HepG2 (cell line): Measurements from ENCODE around the gene DDC. TPM values are rescaled to one million over a fixed set of nuclear protein-coding genes. Genes with fewer than 3 reads are reported as not detected.

ENCODE experiments used
- ATAC-seq: fragments of 200-7000 bp; cut with Tn5 transposase; 3 replicates; pipeline ENCODE4 v1.9.1; 2020; ENCODE audit warnings: mild to moderate bottlenecking, moderate library complexity
- Bru-seq: library from RNA; stranded (reverse); fragments of 400-500 nt; gene quantifications from one replicate; lab custom pipeline; 2021; lab: Mats Ljungman, UMichigan
- BruChase-seq, 2 experiments: library from RNA; stranded (reverse); fragments of 400-500 nt; gene quantifications; one replicate each; lab custom pipeline; 2021; lab: Mats Ljungman, UMichigan
- BruUV-seq: library from RNA; stranded (reverse); fragments of 400-500 nt; replicated peaks from 2 replicates; lab custom pipeline; 2021; lab: Mats Ljungman, UMichigan
- CTCF ChIA-PET: fragments of 300-600 bp; formaldehyde crosslinking; extraction: SDS; loops from one replicate; lab custom pipeline; 2021; ENCODE audit warnings: low total read pairs, inconsistent platforms, low intra/inter-chr PET ratio; lab: Yijun Ruan, JAX
- POLR2A ChIA-PET: fragments of 350-600 bp; sonication (Branson Sonifier 250); formaldehyde crosslinking; loops from one replicate; lab custom pipeline; 2020; ENCODE audit warnings: antibody characterized with exemption, inconsistent platforms; lab: Yijun Ruan, JAX
- DNase-seq: peaks from one replicate; pipeline ENCODE4 v3.0.0-alpha.2; 2015; ENCODE audit warnings: low spot score
- FAIRE-seq: peaks from 3 replicates; lab custom pipeline; 2011; peaks lifted over from hg19 to GRCh38; lab: Jason Lieb, UNC
- H2AFZ ChIP-seq: one replicate; pipeline ENCODE4 v1.6.1; 2011; ENCODE audit warnings: low read length, inconsistent platforms
- H3K27ac ChIP-seq: fragments of 300-600 bp; 3 replicates; pipeline ENCODE4 v1.8.0; 2011; ENCODE audit warnings: mixed run types, mild to moderate bottlenecking, mixed read lengths, low read length, inconsistent platforms; ENCODE audit not compliant: insufficient read depth; ENCODE audit errors: extremely low read length
- H3K27me3 ChIP-seq, 2 experiments: fragments of 200-600 bp in 1 of 2; 2 replicates in 1 of 2; 3 replicates in 1 of 2; pipeline versions ENCODE4 v1.6.0 to v1.8.0; 2011; ENCODE audit warnings: low read length in 2 of 2, mild to moderate bottlenecking in 2 of 2, moderate library complexity in 2 of 2, inconsistent platforms in 1 of 2; ENCODE audit not compliant: insufficient read depth in 2 of 2, control insufficient read depth in 1 of 2
- H3K36me3 ChIP-seq, 2 experiments: fragments of 200-600 bp in 1 of 2; replicated peaks in 1 of 2; 2 replicates in 1 of 2; 3 replicates in 1 of 2; pipeline versions ENCODE4 v1.5.1 to v1.8.0; 2011; ENCODE audit warnings: low read length in 2 of 2, inconsistent platforms in 1 of 2; ENCODE audit not compliant: insufficient read depth in 2 of 2, control insufficient read depth in 1 of 2
- H3K4me1 ChIP-seq: 2 replicates; pipeline ENCODE4 v1.5.1; 2012; ENCODE audit warnings: low read length, inconsistent platforms; ENCODE audit not compliant: insufficient read depth
- H3K4me2 ChIP-seq: 2 replicates; pipeline ENCODE4 v1.6.0; 2011; ENCODE audit warnings: low read depth, low read length, inconsistent platforms
- H3K4me3 ChIP-seq, 3 experiments: fragments of 200-600 bp in 1 of 3; sonication (generic), shearing (Covaris generic) in 1 of 3; replicated peaks in 1 of 3; 2 replicates each; pipeline ENCODE4 v1.5.1; 2011 to 2016; ENCODE audit warnings: low read length in 3 of 3, inconsistent platforms in 2 of 3, low read depth in 2 of 3, mild to moderate bottlenecking in 2 of 3, control low read depth in 1 of 3, mixed read lengths in 1 of 3; ENCODE audit not compliant: insufficient read depth in 1 of 3
- H3K79me2 ChIP-seq: one replicate; pipeline ENCODE4 v1.6.1; 2011; ENCODE audit warnings: low read length, inconsistent platforms; ENCODE audit not compliant: insufficient read depth
- H3K9ac ChIP-seq: 2 replicates; pipeline ENCODE4 v1.6.0; 2011; ENCODE audit warnings: mild to moderate bottlenecking, low read depth, low read length, inconsistent platforms; ENCODE audit not compliant: insufficient read depth
- H3K9me3 ChIP-seq: 2 replicates; pipeline ENCODE4 v1.5.1; 2012; ENCODE audit warnings: mild to moderate bottlenecking, low read length
- H4K20me1 ChIP-seq: 2 replicates; pipeline ENCODE4 v1.6.0; 2011; ENCODE audit warnings: inconsistent platforms, mild to moderate bottlenecking, low read length, moderate library complexity; ENCODE audit not compliant: insufficient read depth
- BATF2 ChIP-seq: sonication (generic); formaldehyde crosslinking; IDR thresholded peaks from 2 replicates; pipeline ENCODE4 v1.8.0; 2022; ENCODE audit warnings: mild to moderate bottlenecking, missing genetic modification reagents, moderate library complexity
- CREM ChIP-seq, 2 experiments: sonication (generic) in 1 of 2; formaldehyde crosslinking in 1 of 2; IDR thresholded peaks; 2 replicates each; pipeline versions ENCODE4 v1.4.0 to v1.6.1; 2016 to 2020; ENCODE audit warnings: antibody characterized with exemption in 1 of 2, mild to moderate bottlenecking in 1 of 2, missing genetic modification reagents in 1 of 2
- FOXK1 ChIP-seq: sonication (generic); formaldehyde crosslinking; IDR thresholded peaks from 2 replicates; pipeline ENCODE4 v1.4.0; 2020; ENCODE audit warnings: low read depth, missing genetic modification reagents, borderline replicate concordance
- HDAC1 ChIP-seq: sonication (generic); formaldehyde crosslinking; IDR thresholded peaks from 2 replicates; pipeline ENCODE4 v1.5.1; 2020; ENCODE audit warnings: mild to moderate bottlenecking, missing genetic modification reagents
- RFX5 ChIP-seq: IDR thresholded peaks from 2 replicates; pipeline ENCODE4 v1.6.1; 2011; ENCODE audit warnings: low read depth, low read length, improper control_type of control experiment
- SALL2 ChIP-seq: sonication (generic); formaldehyde crosslinking; IDR thresholded peaks from 2 replicates; pipeline ENCODE4 v1.8.1; 2023; ENCODE audit warnings: mild to moderate bottlenecking, missing genetic modification reagents, inconsistent platforms
- SOX13 ChIP-seq, 3 experiments: fragments of 450-650 bp in 1 of 3; sonication (generic) in 1 of 3; formaldehyde crosslinking in 1 of 3; IDR thresholded peaks in 2 of 3; conservative IDR thresholded peaks in 1 of 3; 2 replicates each; pipeline versions ENCODE4 v1.5.0 to v1.6.1; 2016 to 2020; ENCODE audit warnings: antibody characterized with exemption in 1 of 3, mild to moderate bottlenecking in 1 of 3, missing compliant biosample characterization in 1 of 3, missing genetic modification reagents in 1 of 3, moderate library complexity in 1 of 3
- ZNF790 ChIP-seq: sonication (generic); formaldehyde crosslinking; IDR thresholded peaks from 2 replicates; pipeline ENCODE4 v1.8.0; 2022; ENCODE audit warnings: missing genetic modification reagents, mild to moderate bottlenecking, borderline replicate concordance
- WGBS: methylation state at CpG from one replicate; pipeline ENCODE4 v1.1.6; 2017; ENCODE audit warnings: low lambda C conversion rate; 5-methylcytosine and 5-hydroxymethylcytosine counted together
- in situ Hi-C: cut with HindIII; loops from 2 replicates; pipeline ENCODE4 v1.10.0; 2017; ENCODE audit warnings: low pct_unique_long_range_greater_than_20kb; ENCODE audit not compliant: extremely low pct_ligation_motif_present
- intact Hi-C: fragments of 100-400 bp; cut with micrococcal nuclease; formaldehyde crosslinking; loops from one replicate; pipeline ENCODE4 v1.10.0; 2022; ENCODE audit not compliant: unreplicated experiment
- long read RNA-seq, 2 experiments: library from RNA in 1 of 2; library from polyadenylated mRNA in 1 of 2; stranded (forward) in 1 of 2; unstranded in 1 of 2; transcript quantifications; one replicate each; pipeline ENCODE4 v2.0.0, GENCODE V29; 2019 to 2022
- polyA minus RNA-seq, 3 experiments: library from RNA; depleted of rRNA, polyadenylated mRNA; stranded (reverse); fragments of >200 nt; gene quantifications; 2 replicates each; pipeline ENCODE4 v1.2.3, GENCODE V29; 2011; ENCODE audit warnings: low replicate concordance in 1 of 3
- polyA plus RNA-seq, 8 experiments: library from polyadenylated mRNA; depleted of rRNA in 3 of 8; stranded (reverse) in 7 of 8; unstranded in 1 of 8; fragments of >200 nt; fragmentation: Illumina TruSeq in 4 of 8; extraction: Trizol in 4 of 8; gene quantifications; 2 replicates each; pipeline versions ENCODE4 v1.2.1 to v1.2.3, GENCODE V29; 2011 to 2016; ENCODE audit warnings: low read depth in 4 of 8, missing spikeins in 1 of 8, mixed read lengths in 1 of 8; ENCODE audit not compliant: insufficient read depth in 1 of 8
- total RNA-seq, 5 experiments: library from RNA; depleted of rRNA; stranded (reverse); fragments of >200 nt; fragmentation: Illumina TruSeq; extraction: Trizol; gene quantifications; 2 replicates each; pipeline ENCODE4 v1.2.3, GENCODE V29; 2016; ENCODE audit warnings: low read depth in 1 of 5
- TF ChIP-seq, protein P1 (sequence below): IDR thresholded peaks from 2 replicates; pipeline ENCODE4 v1.6.1; 2012; ENCODE audit warnings: inconsistent platforms

DDC gene, protein sequence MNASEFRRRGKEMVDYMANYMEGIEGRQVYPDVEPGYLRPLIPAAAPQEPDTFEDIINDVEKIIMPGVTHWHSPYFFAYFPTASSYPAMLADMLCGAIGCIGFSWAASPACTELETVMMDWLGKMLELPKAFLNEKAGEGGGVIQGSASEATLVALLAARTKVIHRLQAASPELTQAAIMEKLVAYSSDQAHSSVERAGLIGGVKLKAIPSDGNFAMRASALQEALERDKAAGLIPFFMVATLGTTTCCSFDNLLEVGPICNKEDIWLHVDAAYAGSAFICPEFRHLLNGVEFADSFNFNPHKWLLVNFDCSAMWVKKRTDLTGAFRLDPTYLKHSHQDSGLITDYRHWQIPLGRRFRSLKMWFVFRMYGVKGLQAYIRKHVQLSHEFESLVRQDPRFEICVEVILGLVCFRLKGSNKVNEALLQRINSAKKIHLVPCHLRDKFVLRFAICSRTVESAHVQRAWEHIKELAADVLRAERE
- total RNA-seq (2016; rRNA removed; fragmentation: Illumina TruSeq; extraction: Trizol), result 93.3 and 126 TPM in 2 replicates
- total RNA-seq (2016; cell fraction: cytosol; rRNA removed; fragmentation: Illumina TruSeq; extraction: Trizol; ENCODE audit: low read depth), result 23.4 and 29.3 TPM in 2 replicates
- total RNA-seq (2016; cell fraction: insoluble cytoplasmic fraction; rRNA removed; fragmentation: Illumina TruSeq; extraction: Trizol), result 98.6 and 126 TPM in 2 replicates
- 43.9 and 45.3 TPM in 2 replicates for total RNA-seq (2016; cell fraction: membrane; rRNA removed; fragmentation: Illumina TruSeq; extraction: Trizol)
- 63.9 and 66.7 TPM in 2 replicates for total RNA-seq (2016; cell fraction: nucleus; rRNA removed; fragmentation: Illumina TruSeq; extraction: Trizol)
- 10.1 and 11.7 TPM in 2 replicates for polyA plus RNA-seq (2011; rRNA removed)
- polyA plus RNA-seq (2011; cell fraction: cytosol; rRNA removed), result 10.8 and 11.7 TPM in 2 replicates
- polyA plus RNA-seq (2011; cell fraction: nucleus; rRNA removed), result 7.3 and 9.2 TPM in 2 replicates
- polyA plus RNA-seq (2012), result 25.0 and 51.6 TPM in 2 replicates
- polyA plus RNA-seq (2016; cell fraction: cytosol; fragmentation: Illumina TruSeq; extraction: Trizol; ENCODE audit: low read depth), result 17.2 and 21.3 TPM in 2 replicates
- 93.5 and 100 TPM in 2 replicates for polyA plus RNA-seq (2016; cell fraction: insoluble cytoplasmic fraction; fragmentation: Illumina TruSeq; extraction: Trizol; ENCODE audit: low read depth)
- 22.3 and 29.4 TPM in 2 replicates for polyA plus RNA-seq (2016; cell fraction: membrane; fragmentation: Illumina TruSeq; extraction: Trizol; ENCODE audit: low read depth)
- 62.4 and 68.1 TPM in 2 replicates for polyA plus RNA-seq (2016; cell fraction: nucleus; fragmentation: Illumina TruSeq; extraction: Trizol; ENCODE audit: insufficient read depth, low read depth)
- polyA minus RNA-seq (2011; rRNA and poly(A)+ RNA removed; ENCODE audit: low replicate concordance), result 14.2 TPM in 1 of 2 replicates, not detected in the other
- polyA minus RNA-seq (2011; cell fraction: cytosol; rRNA and poly(A)+ RNA removed), result 6.2 and 7.7 TPM in 2 replicates
- 10.3 and 12.4 TPM in 2 replicates for polyA minus RNA-seq (2011; cell fraction: nucleus; rRNA and poly(A)+ RNA removed)
- Bru-seq, nascent RNA, result percentile 76 among the genes with signal in this experiment
- BruChase-seq, experiment 1, labeled RNA remaining after a 6-hour chase, result percentile 66 among the genes with signal in this experiment
- BruChase-seq, experiment 2, labeled RNA remaining after a 2-hour chase, result percentile 61 among the genes with signal in this experiment
- long read RNA-seq, experiment 1, transcript DDC-207 (15 exons, 2,041 nt), result major isoform, 35 of 83 reads
- long read RNA-seq, experiment 1, partial matches to known transcripts, result 7 of 83 reads
- long read RNA-seq, experiment 1, other reads (novel, unspliced or antisense), result 40 of 83 reads
- long read RNA-seq, experiment 2, partial matches to known transcripts, result 2 of 28 reads
- long read RNA-seq, experiment 2, other reads (novel, unspliced or antisense), result 22 of 28 reads

DNA sequence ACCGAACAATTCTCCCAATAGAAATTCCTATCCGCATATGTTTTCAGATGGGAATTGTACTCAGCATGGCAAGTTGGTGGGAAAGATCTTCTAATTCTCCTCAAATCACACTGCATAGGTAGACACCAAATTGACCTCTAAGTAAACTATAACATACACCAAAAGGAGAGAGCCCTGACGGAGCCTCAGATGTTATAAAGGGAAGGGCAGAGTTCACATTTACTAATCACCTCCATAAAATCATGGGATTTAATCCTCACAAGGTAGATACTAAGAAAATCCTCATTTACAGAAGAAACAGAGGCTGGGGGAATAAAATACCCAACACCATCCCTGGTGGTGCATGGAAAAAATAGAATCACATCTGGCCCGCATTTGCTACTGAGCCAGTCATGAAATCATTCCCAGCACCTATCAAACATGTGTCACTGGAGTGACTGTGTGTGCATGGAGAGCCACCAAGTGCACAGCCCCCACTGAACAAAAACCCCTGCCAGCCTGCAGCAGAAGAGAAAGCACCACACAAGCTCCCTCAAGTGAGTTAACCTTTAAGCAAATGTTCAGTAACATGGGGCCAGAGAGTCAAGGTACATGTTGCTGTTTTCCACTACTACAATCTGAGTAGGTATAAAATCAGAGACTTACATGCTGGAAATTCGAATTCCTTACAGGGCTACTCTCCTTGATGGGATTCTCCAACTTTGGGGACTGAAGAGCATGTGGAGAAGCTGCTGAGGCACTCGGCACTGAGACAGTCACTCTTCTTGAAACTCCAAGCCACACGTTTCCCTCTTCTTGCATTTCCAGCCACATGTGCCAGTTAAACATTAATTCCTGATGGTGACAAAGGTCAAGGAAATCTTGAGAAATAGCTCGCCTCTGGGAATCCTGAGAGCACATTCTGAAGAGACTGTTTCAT is at the start of gene DDC:
DDC (minus strand) TSS at position 766 of the 919 bp plus-strand sequence. CDS start 21,320 bp downstream, outside the sequence.
- H4K20me1 ChIP-seq, result no peaks in the 10 kb centered on the region
- H3K4me1 ChIP-seq, result peaks cover 64% of the 10 kb centered on the region
- H3K27ac ChIP-seq, result peak within 1 kb of the TSS; percentile 83
- H3K9ac ChIP-seq, result peak within 1 kb of the TSS; percentile 62
- no peaks in the 10 kb centered on the region for H3K9me3 ChIP-seq
- peaks cover 19% of the 10 kb centered on the region for H3K79me2 ChIP-seq
- H3K36me3 ChIP-seq, result no peaks in the 10 kb centered on the region
- peak; percentile 81 for DNase-seq
- H3K4me3 ChIP-seq, result peak within 1 kb of the TSS; percentile 50 to 68 (median 58)
- intact Hi-C loops, result loop anchor here (5.0 kb wide), 1 partner anchor 112 kb away; no protein-coding TSS in a partner anchor
- H3K4me2 ChIP-seq, result peak within 1 kb of the TSS; percentile 87
- ATAC-seq, result peak; percentile 60
- no TSS peak for BruUV-seq
- FAIRE-seq, result peak; percentile 94
- peak within 1 kb of the TSS; percentile 59 for H2AFZ ChIP-seq
- H3K27me3 ChIP-seq, result no peaks in the 10 kb centered on the region
- 1% methylated on average over 8 of the region's 8 CpGs for WGBS
- CTCF ChIA-PET, result no interaction called here
- in situ Hi-C loops, result no loop called here
- POLR2A ChIA-PET, result interaction anchor here (0.6 to 2.5 kb wide), 15 partner anchors 9 to 122 kb away, joined by 3 to 28 read pairs (median 8); no protein-coding TSS in a partner anchor
- TF ChIP-seq HDAC1 (CRISPR knock-in tag) (peak; percentile 58), CREM (IDR thresholded peaks at IDR 0.05) (peak; percentile 18; the same call in 1 of the 2 replicates), CREM (CRISPR knock-in tag; IDR thresholded peaks at IDR 0.05) (no peak), RFX5 (no peak), SOX13 (IDR thresholded peaks at IDR 0.05) (no peak), SOX13 (CRISPR knock-in tag; conservative IDR thresholded peaks at IDR 0.05 in 1 of 2, IDR thresholded peaks at IDR 0.05 in 1 of 2) (peak in 1 of 2 experiments; percentile 58; a peak in 2 of 4 replicates), BATF2 (CRISPR knock-in tag) (0 out of 2 replicates have a peak, but pooled peaks have one; percentile 23), ZNF790 (CRISPR knock-in tag) (no peak), SALL2 (CRISPR knock-in tag) (no peak), FOXK1 (CRISPR knock-in tag) (peak; percentile 54; the same call in 1 of the 2 replicates)
- TF ChIP-seq, protein P1, sequence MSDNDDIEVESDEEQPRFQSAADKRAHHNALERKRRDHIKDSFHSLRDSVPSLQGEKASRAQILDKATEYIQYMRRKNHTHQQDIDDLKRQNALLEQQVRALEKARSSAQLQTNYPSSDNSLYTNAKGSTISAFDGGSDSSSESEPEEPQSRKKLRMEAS, result peak; percentile 81
